GM12878 (cell line): Measurements from ENCODE around the gene CDHR2. TPM values are rescaled to one million over a fixed set of nuclear protein-coding genes. Genes with fewer than 3 reads are reported as not detected.

Source experiments
- ATAC-seq: fragments of 200-7000 bp; cut with Tn5 transposase; 3 replicates; pipeline ENCODE4 v1.9.1; 2020; ENCODE audit warnings: mild to moderate bottlenecking, moderate library complexity
- BruUV-seq: library from RNA; stranded (reverse); fragments of 400-500 nt; replicated peaks from 2 replicates; lab custom pipeline; 2021; lab: Mats Ljungman, UMichigan
- CTCF ChIA-PET: fragments of 300-600 bp; sonication (Branson Sonifier 250); formaldehyde crosslinking; extraction: SDS; loops from one replicate; lab custom pipeline; 2021; ENCODE audit warnings: inconsistent platforms; lab: Yijun Ruan, JAX
- POLR2A ChIA-PET: fragments of 350-600 bp; formaldehyde crosslinking; extraction: SDS; loops from one replicate; lab custom pipeline; 2021; ENCODE audit warnings: inconsistent platforms; lab: Charles Lee
- RAD21 ChIA-PET: fragments of 300-600 bp; sonication (Branson Sonifier 250); formaldehyde crosslinking; loops from one replicate; lab custom pipeline; 2023; ENCODE audit warnings: antibody characterized with exemption; ENCODE audit not compliant: unreplicated experiment; lab: Charles Lee
- SMC1A ChIA-PET: fragments of 300-600 bp; sonication (Branson Sonifier 250); formaldehyde crosslinking; loops from one replicate; lab custom pipeline; 2023; ENCODE audit not compliant: unreplicated experiment, uncharacterized antibody; lab: Charles Lee
- DNase-seq: peaks from one replicate; pipeline ENCODE4 v3.0.0-alpha.2; 2011; ENCODE audit warnings: low read depth, low spot score
- FAIRE-seq: peaks from 3 replicates; lab custom pipeline; 2011; peaks lifted over from hg19 to GRCh38; lab: Jason Lieb, UNC
- H2AFZ ChIP-seq: 2 replicates; pipeline ENCODE4 v1.6.0; 2011; ENCODE audit warnings: low read depth, low read length, control low read depth; ENCODE audit not compliant: control insufficient read depth
- H3K27ac ChIP-seq: 2 replicates; pipeline ENCODE4 v1.5.1; 2011; ENCODE audit warnings: control low read depth; ENCODE audit not compliant: control insufficient read depth, insufficient read depth
- H3K27me3 ChIP-seq, 2 experiments: replicated peaks in 1 of 2; 2 replicates each; pipeline versions ENCODE4 v1.6.0 to v1.6.1; 2011; ENCODE audit warnings: low read length in 1 of 2; ENCODE audit not compliant: control insufficient read depth in 2 of 2, insufficient read depth in 2 of 2
- H3K36me3 ChIP-seq, 2 experiments: 2 replicates each; pipeline ENCODE4 v1.5.1; 2011; ENCODE audit warnings: low read length in 1 of 2; ENCODE audit not compliant: control insufficient read depth in 2 of 2, insufficient read depth in 2 of 2
- H3K4me1 ChIP-seq: 2 replicates; pipeline ENCODE4 v1.6.1; 2011; ENCODE audit warnings: mild to moderate bottlenecking, low read length, moderate library complexity, mixed read lengths; ENCODE audit not compliant: control insufficient read depth, insufficient read depth
- H3K4me2 ChIP-seq: 2 replicates; pipeline ENCODE4 v1.6.0; 2011; ENCODE audit warnings: control low read depth; ENCODE audit not compliant: control insufficient read depth, insufficient read depth
- H3K4me3 ChIP-seq: fragments of 200-600 bp; sonication (generic); 2 replicates; pipeline ENCODE4 v1.5.1; 2016
- H3K79me2 ChIP-seq: 2 replicates; pipeline ENCODE4 v1.6.0; 2011; ENCODE audit warnings: low read length; ENCODE audit not compliant: control insufficient read depth, insufficient read depth
- H3K9ac ChIP-seq: 2 replicates; pipeline ENCODE4 v1.8.0; 2011; ENCODE audit warnings: low read length, control low read depth, mixed read lengths; ENCODE audit not compliant: control insufficient read depth, insufficient read depth
- H3K9me3 ChIP-seq: replicated peaks from 3 replicates; pipeline ENCODE4 v1.5.1; 2011; ENCODE audit warnings: mild to moderate bottlenecking, low read length; ENCODE audit not compliant: control insufficient read depth, insufficient read depth
- H4K20me1 ChIP-seq: 2 replicates; pipeline ENCODE4 v1.6.0; 2011; ENCODE audit not compliant: control insufficient read depth, insufficient read depth
- ASH2L ChIP-seq: fragments of 300-600, 200-600 bp; sonication (generic); IDR thresholded peaks from 2 replicates; pipeline ENCODE4 v1.6.1; 2017; ENCODE audit warnings: low read depth, mild to moderate bottlenecking, borderline replicate concordance
- BMI1 ChIP-seq: fragments of 450-650 bp; IDR thresholded peaks from 2 replicates; pipeline ENCODE4 v1.6.1; 2016; ENCODE audit warnings: mild to moderate bottlenecking, moderate library complexity, borderline replicate concordance
- CHD4 ChIP-seq: fragments of 200-600 bp; sonication (generic); IDR thresholded peaks from 2 replicates; pipeline ENCODE4 v1.6.1; 2016; ENCODE audit warnings: mild to moderate bottlenecking
- E2F4 ChIP-seq: IDR thresholded peaks from 2 replicates; pipeline ENCODE4 v1.6.1; 2012; ENCODE audit warnings: low read depth, low read length, improper control_type of control experiment
- HDAC6 ChIP-seq: fragments of 200-600 bp; sonication (generic); IDR thresholded peaks from one replicate; pipeline ENCODE4 v1.8.0; 2017; ENCODE audit warnings: antibody characterized with exemption; ENCODE audit not compliant: unreplicated experiment
- MAX ChIP-seq: IDR thresholded peaks from 2 replicates; pipeline ENCODE4 v1.6.1; 2012; ENCODE audit warnings: low read depth, low read length, improper control_type of control experiment
- NFYA ChIP-seq: IDR thresholded peaks from 2 replicates; pipeline ENCODE4 v1.6.1; 2011; ENCODE audit warnings: low read depth, mild to moderate bottlenecking, low read length, improper control_type of control experiment, borderline replicate concordance
- NR2F1 ChIP-seq: fragments of 450-650 bp; conservative IDR thresholded peaks from 2 replicates; pipeline ENCODE4 v1.6.1; 2017; ENCODE audit warnings: mild to moderate bottlenecking
- PAX8 ChIP-seq: fragments of 450-650 bp; IDR thresholded peaks from 2 replicates; pipeline ENCODE4 v1.6.1; 2017; ENCODE audit warnings: mild to moderate bottlenecking, moderate library complexity
- RAD21 ChIP-seq: IDR thresholded peaks from 2 replicates; pipeline ENCODE4 v1.6.1; 2011; ENCODE audit warnings: mild to moderate bottlenecking, low read depth, low read length, moderate library complexity; ENCODE audit not compliant: insufficient read depth
- RAD51 ChIP-seq: fragments of 450-650 bp; IDR thresholded peaks from 2 replicates; pipeline ENCODE4 v1.6.1; 2016; ENCODE audit warnings: moderate library complexity, mild to moderate bottlenecking, inconsistent platforms
- RELB ChIP-seq: fragments of 450-650 bp; IDR thresholded peaks from 2 replicates; pipeline ENCODE4 v1.6.1; 2017; ENCODE audit warnings: low read depth, mild to moderate bottlenecking, moderate library complexity
- WGBS: methylation state at CpG from one replicate; pipeline ENCODE4 v1.1.6; 2016; ENCODE audit warnings: low lambda C conversion rate; ENCODE audit not compliant: insufficient replicate concordance, insufficient coverage; ENCODE audit errors: missing lambda C conversion rate; 5-methylcytosine and 5-hydroxymethylcytosine counted together
- in situ Hi-C: fragments of 300-500 bp; cut with MboI; formaldehyde crosslinking; loops from 9 replicates; pipeline ENCODE4 v1.14.3; 2018; ENCODE audit warnings: mixed read lengths
- intact Hi-C: fragments of 100-400 bp; cut with micrococcal nuclease; formaldehyde crosslinking; loops from one replicate; pipeline ENCODE4 v1.14.2; 2022; ENCODE audit not compliant: unreplicated experiment
- polyA plus RNA-seq, 11 experiments: library from polyadenylated mRNA; depleted of rRNA in 4 of 11; unstranded in 6 of 11; stranded (reverse) in 5 of 11; fragments of >200 nt; fragmentation: Nextera tagmentation in 4 of 11; fragmentation: Illumina TruSeq in 1 of 11; extraction: Ambion mirVana in 4 of 11; extraction: Trizol in 1 of 11; gene quantifications; 1 replicate in 1 of 11; 2 replicates in 10 of 11; pipeline versions ENCODE4 v1.2.1 to v1.2.3, GENCODE V29; 2011 to 2016; ENCODE audit warnings: inconsistent platforms in 2 of 11, missing spikeins in 2 of 11, low read depth in 1 of 11
- total RNA-seq, 4 experiments: library from RNA; depleted of rRNA in 3 of 4; stranded (reverse); fragments of >200 nt in 3 of 4; fragmentation: Illumina TruSeq in 1 of 4; extraction: Trizol in 1 of 4; gene quantifications; 2 replicates each; pipeline versions ENCODE4 v1.2.1 to v1.2.3, GENCODE V29; 2013 to 2021
- TF ChIP-seq, protein P1 (sequence below): IDR thresholded peaks from 2 replicates; pipeline ENCODE4 v1.6.1; 2011; ENCODE audit warnings: borderline replicate concordance, low read depth, mild to moderate bottlenecking, moderate library complexity, low read length; ENCODE audit not compliant: insufficient read depth, poor library complexity, severe bottlenecking

CDHR2 gene
- total and polyA plus RNA-seq, 10 of the 15 experiments (the other 5 are each of a cell fraction or from before 2014, with no cell fraction given) = 0.03 to 0.46 (median 0.06) TPM; not detected in 5

- DNase-seq = no peak
- peaks cover 0 to 2% of the 10 kb centered on the region in 2 experiments; a peak in 1 of 4 replicates for H3K27me3 ChIP-seq
- no peak overlapping the region for H2AFZ ChIP-seq
- H3K36me3 ChIP-seq = no peaks in the 10 kb centered on the region
- ChIA-PET RAD21 (interaction anchor here (1.1 kb wide), 1 partner anchor 10 kb away, joined by 5 read pairs; the partner anchor contains the start of gene RNF44), POLR2A (interaction anchor here (1.5 kb wide), 1 partner anchor 12 kb away, joined by 5 read pairs; no protein-coding TSS in a partner anchor), SMC1A (no interaction called here), CTCF (interaction anchor here (1.2 kb wide), 1 partner anchor 113 kb away, joined by 3 read pairs; no protein-coding TSS in a partner anchor)
- intact Hi-C loops (no loop called here), in situ Hi-C loops (no loop called here)
- H3K9ac ChIP-seq = no peak overlapping the region
- 0 out of 2 replicates have a peak, but pooled peaks cover 1% of the 10 kb centered on the region for H3K79me2 ChIP-seq
- no peak for TF ChIP-seq MAX
- no peak for TF ChIP-seq CHD4
- TF ChIP-seq RELB = no peak
- no peak for TF ChIP-seq NR2F1
- no peak for TF ChIP-seq BMI1
- TF ChIP-seq RAD51 = no peak
- TF ChIP-seq HDAC6 = no peak
- TF ChIP-seq RAD21 = no peak
- TF ChIP-seq PAX8 = no peak
- no peak for TF ChIP-seq NFYA
- TF ChIP-seq ASH2L = no peak
- no peak for TF ChIP-seq E2F4
- TF ChIP-seq, protein P1, sequence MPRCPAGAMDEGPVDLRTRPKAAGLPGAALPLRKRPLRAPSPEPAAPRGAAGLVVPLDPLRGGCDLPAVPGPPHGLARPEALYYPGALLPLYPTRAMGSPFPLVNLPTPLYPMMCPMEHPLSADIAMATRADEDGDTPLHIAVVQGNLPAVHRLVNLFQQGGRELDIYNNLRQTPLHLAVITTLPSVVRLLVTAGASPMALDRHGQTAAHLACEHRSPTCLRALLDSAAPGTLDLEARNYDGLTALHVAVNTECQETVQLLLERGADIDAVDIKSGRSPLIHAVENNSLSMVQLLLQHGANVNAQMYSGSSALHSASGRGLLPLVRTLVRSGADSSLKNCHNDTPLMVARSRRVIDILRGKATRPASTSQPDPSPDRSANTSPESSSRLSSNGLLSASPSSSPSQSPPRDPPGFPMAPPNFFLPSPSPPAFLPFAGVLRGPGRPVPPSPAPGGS = no peak
- H3K9me3 ChIP-seq = no peaks in the 10 kb centered on the region
- WGBS = 82% methylated on average over 8 of the region's 8 CpGs
- no TSS peak for BruUV-seq
- FAIRE-seq = no peak
- no peak overlapping the region for H3K27ac ChIP-seq
- no peak for ATAC-seq
- H4K20me1 ChIP-seq = no peaks in the 10 kb centered on the region
- H3K4me2 ChIP-seq = no peak overlapping the region
- H3K4me1 ChIP-seq = peaks cover 6% of the 10 kb centered on the region; the same call in 1 of the 2 replicates
- H3K4me3 ChIP-seq = no peak overlapping the region
Observed at GRCh38 chr5:176547802-176548201, 1.3 kb upstream of the CDHR2 start.
